NCI-H187 (cell line): ENCODE results near the gene MAU2.
A peak's percentile ranks its signal among the peaks of the same experiment; 100 is the strongest.

Experiments
- DNase-seq, 2 experiments: peaks; one replicate each; lab custom pipeline; 2025; lab: John Stamatoyannopoulos, UW

The MAU2 gene

GRCh38 chr19:19320361-19321140 lies at the start of gene MAU2, which contains the start of gene SUGP1:
Gene MAU2 (plus strand): TSS chr19:19320829. CDS start chr19:19320860, 31 bp downstream.
Gene SUGP1 (minus strand): TSS chr19:19320509. CDS start chr19:19320496, 13 bp downstream.
- DNase-seq: peak; percentile 53 to 58

GRCh38 chr19:19271828-19272599 lies 48.6 kb upstream of the MAU2 start:
- DNase-seq: no peak

DNA sequence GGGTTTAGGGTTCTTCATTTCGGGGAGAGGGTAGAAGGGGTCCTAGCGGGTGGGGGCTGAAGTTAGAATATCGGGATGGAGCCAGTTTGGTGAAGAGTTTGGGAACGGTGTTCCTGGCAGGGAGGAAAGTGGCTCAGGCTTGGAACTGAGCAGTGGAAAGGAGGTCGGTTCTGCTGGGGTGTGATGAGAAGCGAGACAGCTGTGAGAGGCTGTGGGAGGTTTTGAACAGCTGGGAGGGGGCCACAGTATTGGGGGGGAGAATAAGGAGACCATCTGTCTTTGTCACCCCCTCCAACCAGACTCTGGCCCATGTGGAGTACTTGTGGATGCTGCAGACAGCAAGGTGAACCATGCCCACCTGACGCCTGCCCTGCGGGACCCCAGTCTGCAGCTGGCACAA lies 46.5 kb upstream of the MAU2 start:
- no peak for DNase-seq

DNA sequence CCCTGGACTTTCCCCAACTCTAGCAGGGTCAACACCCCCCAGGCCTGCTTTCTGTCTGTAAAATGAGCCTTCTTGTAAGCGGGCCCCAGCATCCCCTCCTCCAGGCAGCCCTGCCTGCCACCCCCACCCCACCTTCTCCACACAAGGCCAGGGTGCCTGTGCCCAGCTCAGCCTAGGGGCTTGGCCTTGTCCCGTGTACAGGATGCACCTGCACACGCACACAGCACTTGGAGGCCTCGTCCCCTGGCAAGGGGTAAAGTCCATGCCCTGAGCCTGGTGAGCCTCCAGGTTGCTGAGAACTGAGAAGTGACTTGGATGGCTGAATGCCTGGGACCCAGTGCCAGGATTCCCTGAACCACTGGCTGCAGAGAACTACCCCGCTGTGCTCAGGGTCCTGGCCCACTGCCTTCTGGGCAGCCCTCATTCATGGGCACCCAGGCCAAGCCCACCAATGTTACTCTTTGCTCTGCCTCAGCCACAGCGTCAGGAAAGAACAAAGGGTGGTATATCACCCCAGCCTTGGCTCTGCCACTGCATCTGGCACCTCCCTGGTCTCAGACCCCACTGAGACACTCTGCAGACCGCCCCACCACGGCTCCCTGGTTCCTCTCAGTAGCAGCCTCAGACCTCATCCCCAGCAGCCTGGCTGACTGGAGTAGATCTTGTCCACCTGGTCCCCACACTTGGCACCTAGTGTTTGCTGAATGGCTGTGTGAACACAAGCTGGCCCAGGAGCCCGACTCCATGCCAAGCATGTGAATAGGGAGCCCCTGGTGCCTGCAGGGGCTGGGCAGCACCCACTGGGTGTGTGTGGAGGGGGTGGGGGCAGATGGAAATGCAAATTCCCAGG lies 45.7 kb upstream of the MAU2 start:
- no peak for DNase-seq

GRCh38 chr19:19276386-19276785 lies 44.2 kb upstream of the MAU2 start:
- no peak for DNase-seq

GRCh38 chr19:19276851-19277250 lies 43.8 kb upstream of the MAU2 start:
- no peak for DNase-seq

- no peak for DNase-seq
Observed at GRCh38 chr19:19278315-19278714, 42.3 kb upstream of the MAU2 start.

DNA sequence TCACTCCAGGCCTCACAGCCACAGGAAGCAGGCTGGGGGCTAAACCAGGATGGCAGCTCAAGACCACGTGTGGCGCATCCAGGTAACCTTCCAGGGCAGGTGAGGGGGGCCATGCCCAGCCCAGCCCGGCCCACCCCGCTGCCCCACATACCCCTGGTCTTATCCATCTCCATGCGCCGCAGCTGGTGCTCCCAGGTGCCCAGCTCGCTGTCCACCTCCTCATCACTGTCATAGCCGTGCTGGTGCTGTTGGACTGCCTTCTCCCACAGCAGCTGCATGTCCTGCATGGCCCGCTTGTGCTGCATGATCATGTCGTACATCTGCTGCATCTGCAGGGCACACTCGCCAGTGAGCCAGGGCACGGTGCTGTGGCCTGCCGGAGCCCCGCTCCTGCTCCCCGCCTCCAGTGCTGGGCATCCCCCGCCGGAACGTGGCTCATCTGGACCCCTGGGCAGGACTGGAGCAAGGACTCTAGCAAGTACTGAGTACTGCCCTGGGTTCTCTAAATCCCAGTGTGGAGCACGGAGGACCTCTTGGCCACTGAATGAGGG lies 41.5 kb upstream of the MAU2 start:
- no peak for DNase-seq

DNA sequence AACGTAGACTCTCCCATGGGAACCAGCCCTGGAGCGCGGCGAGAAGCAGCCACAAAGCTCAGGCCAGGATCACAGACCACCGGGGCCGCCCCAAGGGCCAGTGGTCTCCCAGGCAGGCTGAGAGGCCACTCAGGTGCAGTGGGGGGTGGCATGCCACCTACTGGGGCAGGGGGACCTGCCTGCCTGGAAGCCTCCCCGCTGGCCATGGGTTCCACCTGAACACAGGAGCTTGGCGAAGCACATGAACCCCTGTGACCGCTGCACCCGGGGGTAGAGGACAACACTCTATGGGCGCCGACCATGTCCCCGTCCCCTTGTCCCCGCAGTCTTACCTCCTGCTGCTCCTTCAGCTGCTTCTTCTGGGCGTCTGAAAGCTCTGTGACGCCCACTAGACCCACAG lies 40.8 kb upstream of the MAU2 start:
- no peak for DNase-seq

DNA sequence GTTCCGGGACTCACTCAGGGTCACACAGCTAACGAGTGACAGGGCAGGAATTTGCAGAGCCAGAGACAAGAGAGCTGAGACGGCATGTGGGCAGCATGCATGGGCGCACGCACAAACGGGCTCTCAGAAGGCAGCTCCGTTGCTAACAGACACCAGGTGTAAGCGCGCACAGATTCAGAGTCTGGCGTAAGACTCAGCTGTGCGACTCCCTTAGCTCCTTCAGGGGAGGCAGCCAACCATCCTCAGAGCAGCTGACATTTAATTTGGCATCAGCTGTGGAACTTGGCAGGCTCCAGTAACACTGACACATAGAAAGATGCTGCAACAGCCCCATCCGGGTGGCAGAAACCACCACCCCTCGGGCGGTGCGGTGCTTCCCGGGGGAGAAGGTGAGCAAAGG lies 40.1 kb upstream of the MAU2 start:
- DNase-seq: no peak

DNA sequence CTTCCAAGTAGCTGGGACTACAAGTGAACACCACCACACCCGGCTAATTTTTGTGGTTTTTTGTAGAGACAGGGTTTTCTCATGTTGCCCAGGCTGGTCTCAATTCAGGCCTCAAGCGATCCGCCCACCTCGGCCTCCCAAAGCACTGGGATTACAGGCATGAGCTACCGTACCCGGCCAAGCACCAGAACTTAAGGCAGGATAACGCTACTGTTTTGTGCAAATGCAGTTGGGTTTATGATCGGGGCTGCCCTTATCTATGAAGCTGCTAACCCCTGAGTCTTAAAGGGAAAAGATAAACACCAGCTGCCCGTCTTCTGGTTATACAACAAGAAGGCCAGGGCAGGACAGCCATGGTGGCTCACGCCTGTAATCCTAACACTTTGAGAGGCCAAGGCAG lies 34.9 kb upstream of the MAU2 start:
- no peak for DNase-seq

DNA sequence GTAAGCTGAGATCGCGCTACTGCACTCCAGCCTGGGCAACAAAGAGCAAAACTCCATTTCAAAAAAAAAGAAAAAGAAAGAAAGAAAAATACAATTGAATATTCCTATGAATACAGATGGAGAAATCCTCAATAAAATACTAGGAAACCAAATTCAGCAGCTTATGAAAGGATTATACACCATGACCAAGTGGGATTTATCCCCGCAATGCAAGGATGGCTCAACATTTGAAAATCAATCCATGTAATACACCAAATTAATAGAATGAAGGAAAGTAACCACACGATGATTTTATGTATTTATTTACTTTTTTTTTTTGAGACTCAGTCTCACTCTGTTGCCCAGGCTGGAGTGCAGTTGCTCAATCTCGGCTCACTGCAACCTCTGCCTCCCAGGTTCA lies 28.0 kb upstream of the MAU2 start:
- no peak for DNase-seq

DNA sequence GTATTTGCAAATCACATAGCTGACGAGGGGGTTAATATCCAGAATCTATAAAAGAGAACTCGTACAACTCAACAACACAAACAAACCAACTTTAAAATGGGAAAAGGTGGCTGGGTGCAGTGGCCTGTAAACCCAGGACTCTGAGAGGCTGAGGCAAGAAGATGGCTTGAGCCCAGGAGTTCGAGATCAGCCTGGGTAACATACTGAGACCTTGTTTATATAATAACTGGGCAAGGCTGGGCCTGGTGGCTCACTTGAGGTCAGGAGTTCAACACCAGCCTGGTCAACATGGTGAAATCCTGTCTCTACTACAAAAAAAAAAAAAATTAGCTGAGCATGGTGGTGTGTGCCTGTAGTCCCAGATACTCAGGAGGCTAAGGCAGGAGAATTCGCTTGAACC lies 25.7 kb upstream of the MAU2 start:
- no peak for DNase-seq

DNA sequence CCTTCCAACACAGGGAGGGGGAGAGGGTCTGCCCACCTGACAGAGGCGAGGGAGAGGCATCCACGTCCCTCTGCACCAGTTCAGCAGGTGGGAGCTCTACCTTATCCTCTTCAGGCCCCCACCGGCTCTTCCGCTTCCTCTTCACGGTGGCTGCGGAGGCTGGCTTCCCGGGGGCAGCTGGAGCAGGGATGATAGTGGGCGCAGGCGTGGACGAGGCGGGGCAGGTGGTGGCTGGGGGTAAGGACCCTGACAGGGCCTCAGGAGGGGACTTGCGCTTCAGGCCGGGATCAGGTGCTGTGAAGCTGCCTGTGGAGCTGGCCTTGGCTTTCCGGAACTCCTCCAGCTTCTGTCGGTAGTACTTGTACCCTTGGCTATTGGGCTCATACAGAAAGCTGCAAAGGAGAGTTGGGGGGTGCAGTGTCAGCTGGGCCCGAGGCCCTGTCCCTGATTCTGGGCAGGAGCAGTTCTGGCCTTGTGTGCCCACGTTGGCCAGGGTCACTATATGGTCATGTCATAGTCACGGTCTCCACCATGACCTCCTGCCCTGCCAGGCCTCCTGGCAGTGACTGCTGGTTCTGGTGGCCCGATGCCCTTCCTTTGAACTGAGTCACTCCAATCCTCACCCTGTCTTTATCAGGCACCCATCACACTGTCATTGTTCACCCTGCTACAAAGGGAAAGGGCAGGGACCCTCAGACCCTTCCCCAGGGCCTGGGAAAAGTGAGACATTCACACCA lies 23.5 kb upstream of the MAU2 start:
- no peak for DNase-seq

GRCh38 chr19:19297759-19298158 lies 22.9 kb upstream of the MAU2 start:
- no peak for DNase-seq

DNA sequence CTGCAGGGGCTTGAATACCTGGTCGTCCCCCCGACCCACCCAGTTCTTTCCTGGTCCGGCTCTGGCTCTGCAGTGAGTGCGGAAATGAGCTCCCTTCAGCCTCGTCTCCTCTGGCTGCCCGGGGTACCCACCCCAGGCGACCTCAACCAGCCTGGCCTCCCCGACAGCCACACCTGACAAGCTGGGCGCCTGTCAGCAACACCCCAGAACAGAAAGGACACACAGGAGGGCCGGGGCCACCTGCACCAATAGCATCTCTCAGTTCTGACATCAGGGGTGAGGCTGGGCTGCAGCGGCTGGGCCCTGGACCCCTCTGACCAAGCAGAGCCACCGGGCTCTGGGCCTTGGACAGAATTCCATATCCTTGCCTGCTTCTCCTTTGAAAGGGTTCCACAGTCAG lies 20.0 kb upstream of the MAU2 start:
- no peak for DNase-seq

DNA sequence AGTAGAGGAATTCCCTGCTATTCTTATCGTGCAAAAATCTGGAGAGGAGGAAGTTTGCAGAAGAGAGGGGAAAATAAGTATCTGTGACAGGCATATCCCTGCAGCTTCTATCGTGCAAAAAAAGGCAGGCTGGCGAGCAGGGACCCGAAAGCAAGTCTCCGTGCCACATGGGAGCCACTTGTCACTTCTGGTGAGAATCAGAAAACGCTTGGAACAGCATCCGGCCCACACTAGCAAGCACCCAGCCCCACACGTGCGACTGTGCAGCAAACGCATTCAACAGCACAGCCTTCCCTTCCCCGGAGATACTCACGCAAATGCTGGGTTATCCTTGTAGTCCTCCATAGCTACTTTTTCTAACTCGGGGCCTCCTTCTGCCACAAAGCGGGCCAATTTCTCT lies 17.2 kb upstream of the MAU2 start:
- DNase-seq: no peak

DNA sequence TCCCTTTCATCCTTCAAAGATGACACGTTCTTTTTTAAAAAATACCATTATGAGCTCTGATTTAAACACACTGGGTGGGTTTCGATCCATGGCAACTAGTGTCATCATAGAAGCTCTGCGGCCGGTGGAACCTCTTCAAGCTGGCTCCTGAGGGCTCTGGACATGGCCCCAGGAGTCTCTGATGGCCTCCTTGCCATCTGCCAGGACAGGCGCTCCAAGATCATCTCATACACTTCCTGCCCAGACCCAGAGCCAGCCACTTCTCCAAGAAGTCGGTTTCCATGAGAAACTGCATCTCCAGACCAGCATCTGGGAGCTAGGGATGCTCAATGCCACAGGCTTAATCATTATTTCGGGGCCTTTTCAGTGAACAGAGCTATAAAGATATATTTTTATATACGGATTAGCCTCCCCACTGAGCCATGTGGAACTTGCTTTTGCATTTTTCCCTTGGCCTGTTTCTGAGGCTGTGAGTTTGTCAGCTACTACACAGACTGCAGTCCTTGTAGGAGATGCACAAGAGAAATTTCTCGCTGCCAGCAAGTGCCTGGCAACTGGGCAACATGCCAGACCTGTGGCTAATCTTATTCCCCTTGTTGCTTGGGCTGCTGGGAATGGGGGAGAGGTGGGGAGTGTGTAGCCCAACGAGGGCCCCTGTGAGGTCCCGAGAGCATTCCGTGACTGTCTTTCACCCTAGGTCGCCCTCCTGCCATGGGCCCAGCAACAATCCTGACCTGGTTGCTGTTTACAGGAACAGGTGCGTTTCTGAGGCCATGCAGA lies 16.3 kb upstream of the MAU2 start:
- no peak for DNase-seq

DNA sequence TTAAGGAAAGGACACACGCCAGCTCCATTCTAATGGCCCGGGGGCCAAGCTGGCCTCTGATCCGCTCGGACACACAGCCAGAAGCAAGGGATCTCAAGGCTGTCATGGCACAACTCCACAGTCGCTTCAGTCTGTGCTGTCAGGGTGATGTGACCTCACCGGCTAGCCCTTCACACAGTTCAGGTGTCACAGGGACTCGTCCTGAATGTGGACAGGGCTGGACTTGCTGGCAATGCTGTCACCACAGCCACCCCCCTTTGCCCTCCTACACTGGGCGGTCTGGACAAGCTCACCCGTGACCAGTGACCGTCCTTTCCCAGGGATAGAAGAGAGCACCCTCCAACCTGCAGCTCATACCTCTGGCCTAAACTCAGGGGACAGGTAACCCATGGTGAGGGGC lies 15.6 kb upstream of the MAU2 start:
- DNase-seq: no peak

- no peak for DNase-seq
Observed at GRCh38 chr19:19305696-19306095, 14.9 kb upstream of the MAU2 start.

DNA sequence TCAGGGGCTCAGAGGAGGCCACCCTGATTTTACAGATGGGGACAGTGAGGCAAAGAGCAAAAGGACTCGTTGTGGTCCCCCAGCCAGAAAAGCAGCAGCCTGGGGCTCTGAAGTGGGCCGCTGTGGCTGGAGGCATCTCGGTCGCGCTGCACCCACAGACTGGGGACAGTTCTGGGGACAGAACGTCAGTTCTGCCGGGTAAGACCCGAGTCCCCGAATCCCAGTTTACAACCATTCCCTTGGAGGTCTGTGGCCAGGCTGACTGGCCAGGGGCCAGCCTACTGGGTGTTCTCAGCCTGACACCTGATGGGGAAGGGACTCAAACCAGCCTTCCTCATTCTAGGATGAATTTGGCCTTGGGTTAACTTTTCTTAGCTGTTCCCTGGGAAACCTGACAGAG lies 14.4 kb upstream of the MAU2 start:
- DNase-seq: no peak
